ENCODE results near the gene ALK. TPM values are rescaled to one million over a fixed set of nuclear protein-coding genes. Genes with fewer than 3 reads are reported as not detected.

The ALK gene
- total RNA-seq, 1 donor from 2014 or later: 2.0 TPM

DNA sequence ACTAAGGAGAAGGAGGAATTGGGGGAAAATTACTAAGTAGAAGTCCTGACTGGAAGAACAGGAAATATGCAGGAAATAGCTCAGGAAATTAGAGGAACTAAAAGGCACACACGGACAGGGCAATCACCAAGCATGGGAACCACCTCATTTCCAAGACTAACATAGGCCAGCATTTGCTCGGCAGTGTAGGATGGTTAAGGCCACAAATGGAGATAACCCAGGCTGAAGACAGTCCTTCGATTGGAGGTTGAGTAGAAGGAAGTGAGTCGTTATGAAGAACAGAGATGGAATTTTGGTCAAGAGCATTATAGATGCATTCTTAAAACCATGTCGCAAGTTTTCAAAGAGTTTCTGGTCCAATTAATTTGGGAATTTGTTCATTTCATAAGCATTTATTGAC, 401.4 kb downstream of the ALK start:
- FAIRE-seq (no peak), DNase-seq (ENCODE audit: low spot score in 2 of 2) (no peak)

DNA sequence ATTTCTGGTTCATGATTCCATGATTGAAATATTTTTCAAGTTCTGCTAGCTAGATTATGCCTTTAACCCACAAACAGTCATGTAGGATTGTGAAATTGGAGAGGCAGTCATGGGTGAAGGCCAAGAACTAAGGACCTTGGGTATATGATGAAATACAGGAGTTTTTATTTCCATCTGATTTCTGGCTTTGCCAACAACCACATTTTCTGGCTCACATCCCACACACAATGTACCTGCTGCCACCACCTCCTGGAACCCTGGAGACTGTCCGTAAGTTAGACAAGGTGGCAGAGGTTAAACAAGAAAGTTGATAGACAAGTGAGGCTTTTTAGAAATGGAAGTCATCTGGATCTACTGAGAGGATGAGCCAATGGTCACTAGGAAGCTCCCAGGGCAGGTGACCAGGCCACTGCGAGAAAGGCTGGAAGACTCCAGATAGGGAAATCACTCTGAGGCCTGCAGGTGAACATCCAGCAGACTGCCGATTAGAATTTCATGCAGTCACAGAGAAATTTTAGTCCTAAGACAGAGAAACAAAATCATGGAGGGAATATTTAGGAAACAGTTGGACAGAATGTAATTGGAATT, 402.0 kb downstream of the ALK start:
- no peak for DNase-seq (ENCODE audit: low spot score in 2 of 2)
- FAIRE-seq: no peak

DNA sequence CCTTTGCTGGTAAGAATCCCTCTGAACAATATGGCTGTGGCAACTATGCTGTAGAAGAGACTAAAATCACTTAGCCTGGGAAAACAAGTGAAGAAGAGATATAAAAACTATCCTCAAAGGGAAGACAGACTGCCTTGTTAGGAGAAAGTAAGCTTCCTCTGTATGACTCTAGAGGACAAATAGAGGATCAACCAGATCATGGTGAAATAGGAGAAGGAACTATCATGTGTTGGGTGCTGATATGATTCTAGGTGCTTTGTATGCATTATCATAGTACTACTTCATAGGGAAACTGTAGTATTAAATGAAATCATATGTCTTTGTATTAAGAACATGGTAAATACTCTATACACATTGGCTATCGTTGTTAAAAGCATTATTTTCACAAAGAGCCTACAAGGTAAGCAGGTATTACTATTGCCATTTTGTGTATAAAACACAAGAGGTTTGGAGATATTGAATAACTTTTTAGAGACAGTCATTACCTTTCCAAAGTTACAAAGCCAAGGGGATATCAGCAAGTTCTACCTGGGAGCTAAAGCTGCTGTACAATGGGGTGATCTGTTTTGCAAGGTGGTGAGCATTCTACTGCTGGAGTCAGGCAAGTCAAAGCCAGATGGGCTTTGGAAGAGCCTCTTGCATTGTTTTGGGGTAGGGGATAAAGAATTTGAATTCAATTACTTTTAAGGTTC, 402.6 kb downstream of the ALK start:
- DNase-seq (ENCODE audit: low spot score in 2 of 2): no peak
- no peak for FAIRE-seq

DNA sequence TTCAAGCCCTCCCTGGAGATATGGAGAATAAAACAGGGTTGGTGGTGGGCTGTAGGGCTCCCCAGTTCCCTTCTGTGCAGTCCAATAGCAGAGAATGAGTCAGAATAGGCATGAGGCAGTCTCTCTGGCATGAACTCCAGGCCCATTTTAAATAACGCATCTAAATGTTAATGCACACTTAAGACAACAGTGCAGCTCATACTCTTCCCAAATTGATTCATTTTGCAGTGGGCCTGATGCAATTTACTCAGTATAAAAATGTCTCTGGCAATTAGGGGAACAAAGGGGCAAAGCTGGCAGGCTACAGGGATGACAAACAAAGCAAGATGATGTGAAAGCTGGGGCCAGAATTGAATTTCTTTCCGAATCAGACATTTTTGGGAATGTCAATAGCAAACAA, 403.4 kb downstream of the ALK start:
- FAIRE-seq: no peak
- no peak for DNase-seq (ENCODE audit: low spot score in 2 of 2)

DNA sequence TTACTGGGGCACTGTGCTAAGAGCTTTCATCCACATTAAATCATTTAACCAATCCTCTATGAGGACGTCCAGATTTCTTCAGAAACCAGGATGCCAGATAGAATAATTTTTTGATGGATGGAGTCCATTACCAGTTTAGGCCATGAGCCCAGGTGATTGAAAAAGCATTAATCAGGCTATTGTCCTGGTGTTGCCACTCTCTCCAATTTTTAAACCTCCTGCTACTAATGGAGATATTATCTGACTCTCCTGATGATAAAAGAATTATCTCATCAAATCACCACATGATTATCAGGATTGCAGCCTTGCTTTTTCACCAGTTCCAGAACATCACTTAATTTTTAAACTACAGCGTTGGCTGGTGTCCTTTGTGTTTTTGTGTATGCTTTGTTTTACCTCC, 404.0 kb downstream of the ALK start:
- DNase-seq (ENCODE audit: low spot score in 2 of 2) (no peak), FAIRE-seq (no peak)

- no peak for DNase-seq (ENCODE audit: low spot score in 2 of 2)
- no peak for FAIRE-seq
Measured at GRCh38 chr2:29516767-29517166, 404.6 kb downstream of the ALK start.

DNA sequence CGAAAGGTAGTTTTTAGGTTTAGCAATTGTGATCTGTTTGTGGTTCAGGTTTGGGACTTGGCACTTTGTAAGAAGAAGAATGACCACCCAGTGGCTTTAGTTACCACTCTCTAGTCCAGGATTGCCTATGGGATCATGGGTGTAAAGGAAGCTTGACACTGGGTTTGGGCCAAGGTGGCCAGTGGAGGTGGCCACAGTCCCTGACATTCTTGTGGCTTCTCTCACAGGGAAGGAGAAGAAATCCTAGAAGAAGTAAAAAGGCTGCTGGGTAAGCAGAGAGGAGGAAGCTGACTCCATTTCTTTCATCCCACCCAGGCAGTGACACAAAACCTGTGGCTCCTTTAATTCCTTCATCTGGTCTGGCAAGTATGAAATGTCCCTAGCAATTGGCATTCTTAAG, 411.5 kb downstream of the ALK start:
- DNase-seq (ENCODE audit: low spot score in 2 of 2): no peak
- no peak for FAIRE-seq

GRCh38 chr2:29509397-29509796, 412.0 kb downstream of the ALK start:
- no peak for FAIRE-seq
- DNase-seq (ENCODE audit: low spot score in 2 of 2): no peak

DNA sequence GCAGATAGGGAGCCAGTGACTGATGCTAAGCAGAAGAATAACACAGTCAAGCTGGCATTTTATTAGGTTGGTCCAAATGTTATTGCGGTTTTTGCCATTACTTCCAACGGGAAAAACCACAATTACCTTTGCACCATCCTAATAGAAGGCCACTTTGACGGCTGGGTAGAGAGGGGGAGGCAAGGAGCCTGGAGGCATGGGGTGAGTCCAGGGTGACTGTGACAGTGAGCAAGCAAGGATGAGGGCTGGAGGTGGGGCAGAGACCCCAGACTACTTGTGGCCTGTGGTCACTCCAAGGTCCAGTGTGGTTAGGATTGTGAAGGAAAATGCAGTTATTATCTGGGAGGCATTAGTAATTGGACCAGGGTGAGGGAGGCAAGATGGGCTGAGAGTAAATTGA, 416.6 kb downstream of the ALK start:
- DNase-seq (ENCODE audit: low spot score in 2 of 2) (no peak), FAIRE-seq (no peak)

GRCh38 chr2:29502460-29502911, 418.9 kb downstream of the ALK start:
- FAIRE-seq (no peak), DNase-seq (ENCODE audit: low spot score in 2 of 2) (no peak)

DNA sequence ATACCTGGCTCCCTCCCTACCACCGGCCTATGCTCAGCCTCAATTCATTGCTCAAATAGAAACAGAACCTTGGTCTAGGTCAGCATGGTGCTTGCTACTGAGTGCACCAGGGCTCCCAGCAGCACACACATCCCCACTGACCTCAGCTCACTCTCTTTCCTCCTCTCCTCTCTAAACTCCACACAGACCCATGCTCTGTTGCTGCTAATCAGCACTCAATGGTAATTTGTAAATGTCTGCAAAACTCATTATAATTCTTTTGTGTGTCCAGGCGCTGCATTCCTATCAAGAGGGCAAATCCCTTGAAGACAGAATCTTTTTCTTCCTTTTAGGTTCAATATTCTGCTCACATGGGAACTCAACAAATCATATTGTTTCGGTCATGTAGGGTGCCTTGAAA, 424.0 kb downstream of the ALK start:
- FAIRE-seq (no peak), DNase-seq (ENCODE audit: low spot score in 2 of 2) (no peak)

DNA sequence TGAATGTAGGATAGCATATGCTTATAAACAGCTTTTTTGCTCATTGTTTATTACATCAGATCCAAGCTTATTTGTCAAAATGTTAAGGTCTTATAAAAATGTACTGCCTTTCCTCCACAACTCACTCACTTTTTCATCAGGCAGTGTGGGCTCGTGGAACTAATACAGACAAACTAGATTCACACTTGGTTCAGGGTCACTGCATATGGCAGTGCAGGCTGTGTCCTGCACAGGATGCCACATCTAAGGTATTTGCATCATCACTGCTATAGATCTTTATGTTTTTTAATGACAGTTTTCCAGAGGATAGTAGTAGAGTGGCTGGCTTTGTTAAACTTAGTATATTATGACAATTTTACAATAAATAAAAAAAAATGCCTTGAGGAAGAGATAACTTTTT, 425.2 kb downstream of the ALK start:
- FAIRE-seq: no peak
- no peak for DNase-seq (ENCODE audit: low spot score in 2 of 2)

- FAIRE-seq: no peak
Measured at GRCh38 chr2:29495536-29496060, 425.8 kb downstream of the ALK start.

GRCh38 chr2:29495068-29495467, 426.3 kb downstream of the ALK start:
- DNase-seq (ENCODE audit: low spot score in 2 of 2) (no peak), FAIRE-seq (no peak)

More at GRCh38 chr2:29495536-29496060, 425.8 kb downstream of the ALK start:
- DNase-seq (ENCODE audit: low spot score in 2 of 2): no peak

- FAIRE-seq (no peak), DNase-seq (ENCODE audit: low spot score in 2 of 2) (no peak)
Measured at GRCh38 chr2:29492701-29493100, 428.7 kb downstream of the ALK start.

DNA sequence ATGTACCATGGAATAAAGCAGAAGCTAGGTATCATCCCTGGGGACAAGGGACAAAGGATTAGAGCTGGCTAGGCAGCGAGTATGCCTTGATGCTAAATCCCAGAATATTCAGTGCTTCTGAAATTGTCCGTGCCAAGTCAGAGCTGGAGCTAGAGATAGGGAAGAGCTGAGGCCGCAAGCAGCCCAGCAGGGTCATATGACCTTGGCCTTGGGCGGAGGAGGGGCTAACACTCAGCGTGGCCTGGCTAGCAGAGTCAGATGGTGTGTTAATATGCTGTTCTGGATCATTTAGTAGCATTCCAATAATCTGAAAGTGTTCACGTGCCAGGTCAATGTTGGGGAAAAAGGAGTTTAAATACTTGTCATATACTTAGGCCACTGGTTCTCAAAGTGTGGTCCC, 431.3 kb downstream of the ALK start:
- DNase-seq (ENCODE audit: low spot score in 2 of 2) (no peak), FAIRE-seq (no peak)

DNA sequence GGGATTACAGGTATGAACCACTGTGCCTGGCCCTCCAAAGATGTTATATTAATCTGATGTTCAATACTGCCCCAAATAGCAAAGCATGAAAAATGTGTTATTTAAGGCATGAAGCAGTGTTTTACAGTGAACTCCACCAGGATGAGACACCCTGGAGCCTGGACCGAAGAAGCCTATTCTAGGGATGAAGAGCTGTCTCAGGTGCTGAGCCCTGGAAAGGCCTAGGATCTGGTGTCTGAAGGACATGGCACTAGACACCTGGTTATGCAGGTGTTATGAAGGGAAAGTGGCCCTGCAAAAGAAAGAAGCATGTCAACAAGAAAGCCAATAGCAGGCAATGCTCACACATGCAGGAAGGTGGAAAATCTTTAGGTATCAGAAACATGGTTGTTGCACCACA, 431.8 kb downstream of the ALK start:
- FAIRE-seq (no peak), DNase-seq (ENCODE audit: low spot score in 2 of 2) (no peak)

- no peak for DNase-seq (ENCODE audit: low spot score in 2 of 2)
Measured at GRCh38 chr2:29487967-29488555, 433.3 kb downstream of the ALK start.

DNA sequence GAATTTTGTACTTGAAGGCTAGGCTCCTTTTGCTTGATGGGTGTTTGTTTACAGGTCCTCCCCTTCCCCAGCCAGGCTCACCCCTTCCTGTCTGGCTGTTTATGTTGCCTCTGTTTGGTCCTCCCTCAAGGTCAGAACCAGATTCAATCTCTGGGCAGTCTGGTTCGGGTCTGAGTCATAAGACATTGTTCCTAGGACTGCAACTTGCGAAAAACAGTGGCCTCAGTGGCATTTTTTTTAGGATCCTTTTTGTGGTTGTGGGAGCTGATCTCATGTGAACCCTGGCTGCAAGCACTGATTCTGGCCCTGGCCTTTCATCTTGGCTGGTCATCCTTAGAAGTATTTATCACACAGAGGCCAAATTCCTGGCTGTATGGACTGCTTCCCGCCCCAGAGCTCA, 435.8 kb downstream of the ALK start:
- no peak for FAIRE-seq

More at GRCh38 chr2:29487967-29488555, 433.3 kb downstream of the ALK start:
- no peak for FAIRE-seq

GRCh38 chr2:29485117-29485516, 436.3 kb downstream of the ALK start:
- DNase-seq (ENCODE audit: low spot score in 2 of 2) (no peak), FAIRE-seq (no peak)

More for the DNA sequence above, 435.8 kb downstream of the ALK start:
- DNase-seq (ENCODE audit: low spot score in 2 of 2): no peak

DNA sequence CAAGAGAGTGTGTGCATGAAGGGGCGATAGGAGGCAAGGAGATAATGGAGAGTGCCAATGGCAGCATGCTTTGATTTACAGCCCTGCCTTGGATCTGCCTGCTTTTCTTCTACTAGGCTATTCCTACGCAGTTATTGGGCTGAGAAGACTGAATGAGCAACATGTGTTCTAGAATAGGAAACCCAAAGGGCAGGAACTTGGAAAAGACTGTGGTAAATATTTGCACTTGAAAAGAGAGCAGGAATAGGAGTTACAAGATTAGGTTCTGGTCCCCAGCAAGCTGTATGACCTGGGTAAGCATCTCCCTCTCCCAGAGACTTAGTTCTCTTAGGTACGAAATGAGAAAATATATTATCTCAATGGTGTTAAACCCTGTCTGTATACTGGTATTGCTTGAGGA, 438.5 kb downstream of the ALK start:
- FAIRE-seq: no peak
- DNase-seq (ENCODE audit: low spot score in 2 of 2): no peak

DNA sequence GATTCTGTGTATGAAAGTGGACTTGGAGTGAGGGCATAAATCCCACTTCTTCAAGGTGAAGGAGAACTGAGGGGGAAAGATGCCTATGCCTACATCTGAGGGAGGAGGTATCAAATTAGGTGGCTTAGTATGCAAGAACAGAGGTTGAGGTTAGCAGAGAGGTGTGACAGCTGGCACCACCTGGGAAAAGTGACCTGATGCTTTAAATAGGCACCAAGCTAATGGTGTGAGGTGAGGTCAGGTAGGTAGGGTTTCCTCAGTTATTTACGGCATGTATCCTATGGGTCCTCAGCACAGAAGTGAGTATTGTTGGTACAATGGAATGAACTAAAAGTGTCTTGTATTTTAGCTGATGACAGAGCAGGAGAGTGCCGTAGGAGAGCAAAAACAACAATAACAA, 439.0 kb downstream of the ALK start:
- no peak for FAIRE-seq
- no peak for DNase-seq (ENCODE audit: low spot score in 2 of 2)
